Panc1 (cell line): ENCODE measurements around the gene NPHP4. TPM values are rescaled to one million over a fixed set of nuclear protein-coding genes. Genes with fewer than 3 reads are reported as not detected.

ENCODE experiments used
- ATAC-seq: fragments of 200-7000 bp; cut with Tn5 transposase; 2 replicates; pipeline ENCODE4 v1.9.1; 2020; ENCODE audit warnings: mild to moderate bottlenecking, moderate library complexity
- BruUV-seq: library from RNA; stranded (reverse); fragments of 400-500 nt; replicated peaks from 2 replicates; lab custom pipeline; 2021; lab: Mats Ljungman, UMichigan
- CTCF ChIA-PET: fragments of 300-600 bp; sonication (Branson Sonifier 250); formaldehyde crosslinking; loops from one replicate; lab custom pipeline; 2022; ENCODE audit warnings: antibody characterized with exemption; lab: Charles Lee
- POLR2A ChIA-PET: fragments of 300-600 bp; sonication (Branson Sonifier 250); formaldehyde crosslinking; loops from one replicate; lab custom pipeline; 2022; ENCODE audit warnings: antibody characterized with exemption; lab: Charles Lee
- DNase-seq: peaks from one replicate; pipeline ENCODE4 v3.0.0-alpha.2; 2010; ENCODE audit warnings: low read depth, low spot score
- H3K27ac ChIP-seq: 2 replicates; pipeline ENCODE4 v1.5.1; 2011; ENCODE audit warnings: mild to moderate bottlenecking, low read length, inconsistent platforms
- H3K27me3 ChIP-seq: fragments of 200-500 bp; sonication (Bioruptor generic); 2 replicates; pipeline ENCODE4 v1.6.0; 2014; ENCODE audit warnings: low read length, inconsistent platforms; ENCODE audit not compliant: control insufficient read depth, insufficient read depth
- H3K36me3 ChIP-seq: fragments of 200-500 bp; sonication (Bioruptor generic); 2 replicates; pipeline ENCODE4 v1.5.1; 2014; ENCODE audit warnings: inconsistent platforms, mild to moderate bottlenecking, low read length, moderate library complexity; ENCODE audit not compliant: control insufficient read depth, insufficient read depth
- H3K4me1 ChIP-seq: 2 replicates; pipeline ENCODE4 v1.5.1; 2011; ENCODE audit warnings: inconsistent platforms, mild to moderate bottlenecking, low read length, moderate library complexity; ENCODE audit not compliant: control insufficient read depth, insufficient read depth
- H3K4me3 ChIP-seq, 2 experiments: 2 replicates each; pipeline ENCODE4 v1.5.1; 2011 to 2012; ENCODE audit warnings: low read depth in 2 of 2, low read length in 2 of 2, mild to moderate bottlenecking in 2 of 2, inconsistent platforms in 1 of 2, moderate library complexity in 1 of 2
- H3K9me3 ChIP-seq: fragments of 200-500 bp; sonication (Bioruptor generic); 2 replicates; pipeline ENCODE4 v1.5.1; 2014; ENCODE audit warnings: low read depth, mild to moderate bottlenecking, inconsistent platforms, low read length, moderate library complexity; ENCODE audit not compliant: control insufficient read depth, insufficient read depth
- POLR2AphosphoS5 ChIP-seq: IDR thresholded peaks from 2 replicates; pipeline ENCODE4 v1.6.1; 2012; ENCODE audit warnings: mild to moderate bottlenecking, low read depth, low read length, moderate library complexity
- REST ChIP-seq, 2 experiments: IDR thresholded peaks; 2 replicates each; pipeline ENCODE4 v1.6.1; 2011 to 2012; ENCODE audit warnings: low read depth in 2 of 2, control low read depth in 1 of 2, low read length in 1 of 2, mild to moderate bottlenecking in 1 of 2, moderate library complexity in 1 of 2; ENCODE audit not compliant: insufficient read depth in 1 of 2
- SIN3A ChIP-seq: IDR thresholded peaks from 2 replicates; pipeline ENCODE4 v1.6.1; 2012; ENCODE audit warnings: low read depth, mild to moderate bottlenecking, low read length, moderate library complexity, borderline replicate concordance; ENCODE audit not compliant: insufficient read depth
- TCF7L2 ChIP-seq: IDR thresholded peaks from 2 replicates; pipeline ENCODE4 v1.6.1; 2011; ENCODE audit warnings: mild to moderate bottlenecking, low read depth, low read length, inconsistent platforms
- in situ Hi-C: cut with HindIII; loops from 2 replicates; pipeline ENCODE4 v1.10.0; 2016; ENCODE audit warnings: low sequenced_read_pairs, low pct_unique_long_range_greater_than_20kb
- intact Hi-C: fragments of 100-400 bp; cut with micrococcal nuclease; formaldehyde crosslinking; loops from one replicate; pipeline ENCODE4 v1.10.0; 2022; ENCODE audit not compliant: unreplicated experiment
- total RNA-seq: library from RNA; stranded (reverse); gene quantifications from one replicate; pipeline ENCODE4 v1.2.1, GENCODE V29; 2021; ENCODE audit not compliant: unreplicated experiment
- TF ChIP-seq, protein P1 (sequence below): fragments of 450-650 bp; IDR thresholded peaks from 2 replicates; pipeline ENCODE4 v1.5.1; 2017; ENCODE audit warnings: mild to moderate bottlenecking

NPHP4 gene
- total RNA-seq, 1 experiment from 2014 or later: 20.1 TPM

DNA sequence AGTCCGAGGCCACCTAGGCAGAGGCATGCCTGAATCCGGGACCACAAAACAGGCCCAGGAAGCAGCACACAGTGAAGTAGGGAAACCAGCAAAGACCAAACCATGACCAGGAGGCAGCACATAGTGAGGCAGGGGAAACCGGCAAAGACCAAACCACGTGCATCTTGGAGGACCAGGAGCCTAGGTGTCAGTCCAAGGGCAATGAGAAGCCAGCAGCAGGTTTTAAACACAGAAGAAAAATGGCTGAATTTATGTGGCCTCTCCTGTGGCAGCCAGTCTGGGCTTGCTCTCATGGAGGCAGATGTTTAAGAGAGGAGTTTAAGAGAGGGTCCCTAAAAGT is 42.5 kb downstream of the NPHP4 start:
- TF ChIP-seq SIN3A (no peak), REST (IDR thresholded peaks at IDR 0.05; ENCODE audit: insufficient read depth in 1 of 2, low read depth in 2 of 2, low read length in 1 of 2) (no peak), TCF7L2 (no peak), POLR2AphosphoS5 (no peak)
- TF ChIP-seq, protein P1, sequence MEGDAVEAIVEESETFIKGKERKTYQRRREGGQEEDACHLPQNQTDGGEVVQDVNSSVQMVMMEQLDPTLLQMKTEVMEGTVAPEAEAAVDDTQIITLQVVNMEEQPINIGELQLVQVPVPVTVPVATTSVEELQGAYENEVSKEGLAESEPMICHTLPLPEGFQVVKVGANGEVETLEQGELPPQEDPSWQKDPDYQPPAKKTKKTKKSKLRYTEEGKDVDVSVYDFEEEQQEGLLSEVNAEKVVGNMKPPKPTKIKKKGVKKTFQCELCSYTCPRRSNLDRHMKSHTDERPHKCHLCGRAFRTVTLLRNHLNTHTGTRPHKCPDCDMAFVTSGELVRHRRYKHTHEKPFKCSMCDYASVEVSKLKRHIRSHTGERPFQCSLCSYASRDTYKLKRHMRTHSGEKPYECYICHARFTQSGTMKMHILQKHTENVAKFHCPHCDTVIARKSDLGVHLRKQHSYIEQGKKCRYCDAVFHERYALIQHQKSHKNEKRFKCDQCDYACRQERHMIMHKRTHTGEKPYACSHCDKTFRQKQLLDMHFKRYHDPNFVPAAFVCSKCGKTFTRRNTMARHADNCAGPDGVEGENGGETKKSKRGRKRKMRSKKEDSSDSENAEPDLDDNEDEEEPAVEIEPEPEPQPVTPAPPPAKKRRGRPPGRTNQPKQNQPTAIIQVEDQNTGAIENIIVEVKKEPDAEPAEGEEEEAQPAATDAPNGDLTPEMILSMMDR: no peak
- ATAC-seq (no peak), DNase-seq (no peak)
- ChIA-PET CTCF (no interaction called here), POLR2A (no interaction called here)
- Histone ChIP-seq H3K36me3 (no peaks in the 10 kb centered on the region), H3K4me1 (no peaks in the 10 kb centered on the region), H3K27ac (no peak overlapping the region), H3K27me3 (no peaks in the 10 kb centered on the region), H3K9me3 (no peaks in the 10 kb centered on the region), H3K4me3 (no peak overlapping the region)
- intact Hi-C loops: no loop called here
- no TSS peak for BruUV-seq
- in situ Hi-C loops: no loop called here

GRCh38 chr1:5949085-5949760 is 43.0 kb downstream of the NPHP4 start:
- POLR2A ChIA-PET: interaction anchor here (0.7 kb wide), 1 partner anchor 51 kb away, joined by 4 read pairs; no protein-coding TSS in a partner anchor
- ATAC-seq: no peak
- TF ChIP-seq REST (IDR thresholded peaks at IDR 0.05; ENCODE audit: insufficient read depth in 1 of 2, low read depth in 2 of 2, low read length in 1 of 2) (no peak), POLR2AphosphoS5 (no peak), TCF7L2 (no peak), SIN3A (no peak)
- TF ChIP-seq, protein P1: no peak; the same call in 1 of the 2 replicates

More at GRCh38 chr1:5949085-5949760, 43.0 kb downstream of the NPHP4 start:
- CTCF ChIA-PET: no interaction called here
- no peak for DNase-seq
- intact Hi-C loops: no loop called here
- no peaks in the 10 kb centered on the region for H3K27me3 ChIP-seq
- BruUV-seq: no TSS peak
- H3K9me3 ChIP-seq: no peaks in the 10 kb centered on the region
- H3K36me3 ChIP-seq: no peaks in the 10 kb centered on the region
- no peaks in the 10 kb centered on the region for H3K4me1 ChIP-seq
- H3K27ac ChIP-seq: no peak overlapping the region
- no peak overlapping the region for H3K4me3 ChIP-seq
- in situ Hi-C loops: no loop called here
